ENCODE measurements around the gene AGAP1. TPM values are rescaled to one million over a fixed set of nuclear protein-coding genes. Genes with fewer than 3 reads are reported as not detected.

The AGAP1 gene
- total RNA-seq, 1 donor from 2014 or later = 36.2 TPM

- TF ChIP-seq, protein P1, sequence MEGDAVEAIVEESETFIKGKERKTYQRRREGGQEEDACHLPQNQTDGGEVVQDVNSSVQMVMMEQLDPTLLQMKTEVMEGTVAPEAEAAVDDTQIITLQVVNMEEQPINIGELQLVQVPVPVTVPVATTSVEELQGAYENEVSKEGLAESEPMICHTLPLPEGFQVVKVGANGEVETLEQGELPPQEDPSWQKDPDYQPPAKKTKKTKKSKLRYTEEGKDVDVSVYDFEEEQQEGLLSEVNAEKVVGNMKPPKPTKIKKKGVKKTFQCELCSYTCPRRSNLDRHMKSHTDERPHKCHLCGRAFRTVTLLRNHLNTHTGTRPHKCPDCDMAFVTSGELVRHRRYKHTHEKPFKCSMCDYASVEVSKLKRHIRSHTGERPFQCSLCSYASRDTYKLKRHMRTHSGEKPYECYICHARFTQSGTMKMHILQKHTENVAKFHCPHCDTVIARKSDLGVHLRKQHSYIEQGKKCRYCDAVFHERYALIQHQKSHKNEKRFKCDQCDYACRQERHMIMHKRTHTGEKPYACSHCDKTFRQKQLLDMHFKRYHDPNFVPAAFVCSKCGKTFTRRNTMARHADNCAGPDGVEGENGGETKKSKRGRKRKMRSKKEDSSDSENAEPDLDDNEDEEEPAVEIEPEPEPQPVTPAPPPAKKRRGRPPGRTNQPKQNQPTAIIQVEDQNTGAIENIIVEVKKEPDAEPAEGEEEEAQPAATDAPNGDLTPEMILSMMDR (IDR thresholded peaks at IDR 0.05) = no peak
- DNase-seq (no peak), ATAC-seq (no peak)
- intact Hi-C loops (cut with DNase I) = no loop called here
- Histone ChIP-seq H3K27me3 (ENCODE audit: low read depth) (no peaks in the 10 kb centered on the region), H3K36me3 (peaks cover 3% of the 10 kb centered on the region), H3K27ac (no peak overlapping the region), H3K9me3 (no peaks in the 10 kb centered on the region), H3K4me1 (no peaks in the 10 kb centered on the region), H3K4me3 (no peak overlapping the region)
These were observed 580.2 kb downstream of the AGAP1 start for GRCh38 chr2:236073867-236074655.

- Histone ChIP-seq H3K9me3 (no peaks in the 10 kb centered on the region), H3K4me1 (no peaks in the 10 kb centered on the region), H3K27me3 (ENCODE audit: low read depth) (no peaks in the 10 kb centered on the region), H3K27ac (no peak overlapping the region), H3K36me3 (peaks cover 3% of the 10 kb centered on the region), H3K4me3 (no peak overlapping the region)
- ATAC-seq = no peak
- no peak for DNase-seq
- TF ChIP-seq, protein P1 (IDR thresholded peaks at IDR 0.05) = no peak
- intact Hi-C loops (cut with DNase I) = no loop called here
These were observed 582.0 kb downstream of the AGAP1 start for GRCh38 chr2:236075802-236076201.

- Histone ChIP-seq H3K27me3 (ENCODE audit: low read depth) (no peaks in the 10 kb centered on the region), H3K36me3 (no peaks in the 10 kb centered on the region), H3K9me3 (no peaks in the 10 kb centered on the region), H3K4me3 (no peak overlapping the region), H3K27ac (no peak overlapping the region), H3K4me1 (no peaks in the 10 kb centered on the region)
- intact Hi-C loops (cut with DNase I) = no loop called here
- DNase-seq (no peak), ATAC-seq (no peak)
- TF ChIP-seq, protein P1 (IDR thresholded peaks at IDR 0.05) = no peak
These were observed 584.7 kb downstream of the AGAP1 start for GRCh38 chr2:236078297-236079255.

DNA sequence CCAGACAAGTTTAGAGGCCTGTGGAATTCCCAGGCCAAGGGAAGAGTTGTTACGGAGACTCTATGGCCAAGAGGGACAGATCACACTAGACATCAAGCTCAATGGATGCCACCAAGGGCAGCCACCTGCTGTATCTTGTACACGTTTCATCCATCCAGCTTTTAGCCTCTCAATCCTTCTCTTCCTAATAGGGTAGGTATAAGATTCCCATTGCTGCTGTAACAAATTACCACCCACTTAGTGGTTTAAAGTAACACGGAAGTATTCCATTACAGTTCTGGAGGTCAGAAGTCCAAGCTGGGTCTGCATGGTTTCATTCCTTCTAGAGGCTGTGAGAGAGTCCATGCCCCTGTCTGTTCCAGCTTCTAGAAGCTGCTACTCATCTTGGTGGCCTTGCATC, 586.6 kb downstream of the AGAP1 start:
- H3K4me1 ChIP-seq = peaks cover 1% of the 10 kb centered on the region
- TF ChIP-seq, protein P1 (IDR thresholded peaks at IDR 0.05) = no peak
- no peak overlapping the region for H3K27ac ChIP-seq
- H3K27me3 ChIP-seq (ENCODE audit: low read depth) = no peaks in the 10 kb centered on the region
- ATAC-seq = no peak
- no peak overlapping the region for H3K4me3 ChIP-seq
- H3K9me3 ChIP-seq = no peaks in the 10 kb centered on the region
- H3K36me3 ChIP-seq = no peaks in the 10 kb centered on the region
- no peak for DNase-seq
- intact Hi-C loops (cut with DNase I) = no loop called here

DNA sequence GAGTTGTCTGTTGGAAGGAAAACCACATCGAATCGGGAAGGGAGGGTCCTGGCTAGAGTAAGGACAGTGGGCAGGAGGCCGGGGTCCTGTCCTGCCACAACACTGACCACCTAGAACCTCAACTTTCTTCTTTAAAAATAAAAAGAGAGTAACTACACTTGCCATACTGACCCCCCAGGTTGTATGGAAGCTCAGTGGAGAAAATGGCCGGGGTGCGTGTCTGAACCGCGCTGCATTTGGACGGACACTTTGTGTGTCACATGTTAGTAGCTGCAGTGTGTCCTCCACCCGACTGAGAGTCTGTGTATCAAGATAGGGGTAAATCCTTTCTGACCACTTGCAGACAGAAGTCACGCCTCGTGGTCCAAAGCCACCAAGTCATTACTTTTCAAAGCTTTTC, 587.3 kb downstream of the AGAP1 start:
- no peak overlapping the region for H3K27ac ChIP-seq
- H3K9me3 ChIP-seq = no peaks in the 10 kb centered on the region
- no peaks in the 10 kb centered on the region for H3K27me3 ChIP-seq (ENCODE audit: low read depth)
- H3K36me3 ChIP-seq = no peaks in the 10 kb centered on the region
- ATAC-seq (no peak), DNase-seq (no peak)
- H3K4me3 ChIP-seq = no peak overlapping the region
- peaks cover 9% of the 10 kb centered on the region for H3K4me1 ChIP-seq
- intact Hi-C loops (cut with DNase I) = no loop called here
- TF ChIP-seq, protein P1 (IDR thresholded peaks at IDR 0.05) = no peak

Measured in lower lobe of right lung (tissue), 2 donors.